GM13977 (cell line): ENCODE results near the gene INHBB.
A peak's percentile ranks its signal among the peaks of the same experiment; 100 is the strongest.
"Not testable (repeated sequence)": the region's sequence is repeated elsewhere in the genome, so short reads cannot be mapped to it uniquely, and the experiment has no call there.

Experiments used
- DNase-seq: peaks from one replicate; pipeline ENCODE4 v3.0.0; 2012; ENCODE audit warnings: low spot score
- in situ Hi-C: fragments of 300-500 bp; cut with MboI; formaldehyde crosslinking; loops from one replicate; pipeline ENCODE4 v1.12.0; 2022; ENCODE audit warnings: low sequenced_read_pairs, low pct_unique_long_range_greater_than_20kb, mixed read lengths, inconsistent platforms; ENCODE audit not compliant: unreplicated experiment
- TF ChIP-seq, protein P1 (sequence below): IDR thresholded peaks from 2 replicates; pipeline ENCODE4 v1.5.1; 2012; ENCODE audit warnings: mild to moderate bottlenecking, control low read depth; ENCODE audit not compliant: insufficient read depth; ENCODE audit errors: extremely low read depth, missing control alignments

Gene INHBB

DNA sequence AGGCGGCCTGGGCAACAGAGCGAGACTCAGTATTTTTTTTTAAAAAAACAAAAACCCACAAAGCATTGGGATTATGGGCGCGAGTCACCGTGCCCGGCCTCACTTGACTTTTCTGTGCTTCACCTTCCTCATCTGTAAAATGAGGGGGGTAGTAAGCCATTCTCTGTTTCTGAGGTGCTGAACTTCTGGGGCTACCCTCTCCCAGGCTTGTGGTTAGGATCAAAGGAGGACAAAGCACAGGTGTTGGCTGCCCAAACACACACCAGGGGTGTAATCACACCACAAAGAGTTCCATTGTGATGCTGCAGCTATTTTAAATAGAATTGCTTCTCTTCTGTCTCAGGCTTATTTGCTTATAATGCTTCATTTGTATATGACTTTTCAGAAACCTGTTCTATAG, 35.8 kb upstream of the INHBB start:
- TF ChIP-seq, protein P1, sequence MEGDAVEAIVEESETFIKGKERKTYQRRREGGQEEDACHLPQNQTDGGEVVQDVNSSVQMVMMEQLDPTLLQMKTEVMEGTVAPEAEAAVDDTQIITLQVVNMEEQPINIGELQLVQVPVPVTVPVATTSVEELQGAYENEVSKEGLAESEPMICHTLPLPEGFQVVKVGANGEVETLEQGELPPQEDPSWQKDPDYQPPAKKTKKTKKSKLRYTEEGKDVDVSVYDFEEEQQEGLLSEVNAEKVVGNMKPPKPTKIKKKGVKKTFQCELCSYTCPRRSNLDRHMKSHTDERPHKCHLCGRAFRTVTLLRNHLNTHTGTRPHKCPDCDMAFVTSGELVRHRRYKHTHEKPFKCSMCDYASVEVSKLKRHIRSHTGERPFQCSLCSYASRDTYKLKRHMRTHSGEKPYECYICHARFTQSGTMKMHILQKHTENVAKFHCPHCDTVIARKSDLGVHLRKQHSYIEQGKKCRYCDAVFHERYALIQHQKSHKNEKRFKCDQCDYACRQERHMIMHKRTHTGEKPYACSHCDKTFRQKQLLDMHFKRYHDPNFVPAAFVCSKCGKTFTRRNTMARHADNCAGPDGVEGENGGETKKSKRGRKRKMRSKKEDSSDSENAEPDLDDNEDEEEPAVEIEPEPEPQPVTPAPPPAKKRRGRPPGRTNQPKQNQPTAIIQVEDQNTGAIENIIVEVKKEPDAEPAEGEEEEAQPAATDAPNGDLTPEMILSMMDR: no peak
- in situ Hi-C loops: no loop called here

DNA sequence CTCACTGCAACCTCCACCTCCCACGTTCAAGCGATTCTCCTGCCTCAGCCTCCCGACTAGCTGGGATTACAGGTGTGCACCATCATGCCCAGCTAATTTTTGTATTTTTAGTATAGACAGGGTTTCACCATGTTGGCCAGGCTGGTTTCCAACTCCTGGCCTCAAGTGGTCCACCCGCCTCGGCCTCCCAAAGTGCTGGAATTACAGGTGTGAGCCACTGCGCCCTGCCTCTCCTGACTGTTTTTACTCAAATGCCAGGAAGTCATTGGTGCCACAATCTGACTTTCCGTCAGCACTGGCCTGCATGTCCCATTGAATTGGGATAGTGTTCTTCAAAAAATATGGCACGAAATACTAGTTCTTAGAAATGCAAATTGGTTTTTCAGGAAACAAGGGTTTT, 35.1 kb upstream of the INHBB start:
- DNase-seq, in situ Hi-C loops: not testable (repeated sequence)

More for the DNA sequence above, 35.8 kb upstream of the INHBB start:
- peak; percentile 76 for DNase-seq

DNA sequence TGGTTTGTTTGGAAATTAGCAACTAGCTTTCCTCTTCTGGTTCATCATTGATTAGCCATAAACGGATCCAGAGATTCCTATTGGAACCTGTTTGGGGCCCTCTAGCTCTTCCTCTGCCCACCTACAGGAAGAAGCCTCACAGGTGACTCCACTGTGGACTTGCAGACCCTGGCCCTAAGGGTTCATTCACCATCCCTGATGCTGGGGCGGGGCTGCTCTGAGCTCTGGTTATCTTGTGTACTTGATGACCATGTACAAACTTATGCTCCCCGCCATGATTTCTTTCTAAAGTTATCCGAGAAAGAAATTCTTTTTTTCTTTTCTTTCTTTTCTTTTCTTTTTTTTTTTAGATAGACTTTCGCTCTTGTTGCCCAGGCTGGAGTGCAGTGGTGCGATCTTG, 33.9 kb upstream of the INHBB start:
- TF ChIP-seq, protein P1: no peak
- no peak for DNase-seq
- in situ Hi-C loops: no loop called here

DNA sequence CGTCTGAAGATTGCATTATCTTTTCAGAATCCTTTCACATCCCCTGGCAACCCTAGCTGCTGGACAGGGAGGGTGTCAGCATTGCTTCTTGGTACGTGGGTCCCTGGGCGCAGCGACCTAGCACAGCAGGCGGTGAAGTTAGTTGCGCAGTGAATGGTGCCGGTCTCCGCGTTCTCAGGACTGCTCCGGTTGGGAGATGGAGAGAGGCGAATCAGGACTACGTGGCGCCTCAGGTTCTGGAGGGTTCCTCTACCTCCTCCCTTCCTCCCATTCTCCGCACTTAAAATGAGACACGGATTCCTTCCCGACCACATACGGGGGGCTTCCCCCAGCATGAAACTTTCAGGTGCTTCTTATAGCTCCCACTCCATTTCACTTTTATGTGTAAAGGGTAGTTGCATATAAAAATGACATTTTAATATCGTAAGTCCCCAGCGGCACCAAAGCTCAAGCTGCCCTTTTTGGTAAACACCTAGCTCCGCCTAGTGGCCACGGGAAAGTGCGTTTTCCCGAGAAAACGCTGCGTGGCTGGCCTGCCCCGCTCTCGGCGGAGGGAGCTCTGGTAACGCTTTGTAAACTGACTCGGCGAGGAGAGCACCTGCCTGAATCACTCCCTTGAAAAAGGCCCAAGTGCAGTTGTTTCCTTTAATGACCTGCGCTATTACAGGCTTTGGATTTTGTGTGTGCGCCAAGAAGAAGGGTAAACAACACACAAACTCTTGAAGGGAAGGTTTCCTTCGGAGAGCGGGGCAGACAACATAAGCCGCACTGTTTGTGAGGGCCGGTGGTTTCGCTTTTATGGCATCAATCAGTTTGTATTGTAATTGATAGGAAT, 32.9 kb upstream of the INHBB start:
- TF ChIP-seq, protein P1: peak; percentile 97
- in situ Hi-C loops: no loop called here

DNA sequence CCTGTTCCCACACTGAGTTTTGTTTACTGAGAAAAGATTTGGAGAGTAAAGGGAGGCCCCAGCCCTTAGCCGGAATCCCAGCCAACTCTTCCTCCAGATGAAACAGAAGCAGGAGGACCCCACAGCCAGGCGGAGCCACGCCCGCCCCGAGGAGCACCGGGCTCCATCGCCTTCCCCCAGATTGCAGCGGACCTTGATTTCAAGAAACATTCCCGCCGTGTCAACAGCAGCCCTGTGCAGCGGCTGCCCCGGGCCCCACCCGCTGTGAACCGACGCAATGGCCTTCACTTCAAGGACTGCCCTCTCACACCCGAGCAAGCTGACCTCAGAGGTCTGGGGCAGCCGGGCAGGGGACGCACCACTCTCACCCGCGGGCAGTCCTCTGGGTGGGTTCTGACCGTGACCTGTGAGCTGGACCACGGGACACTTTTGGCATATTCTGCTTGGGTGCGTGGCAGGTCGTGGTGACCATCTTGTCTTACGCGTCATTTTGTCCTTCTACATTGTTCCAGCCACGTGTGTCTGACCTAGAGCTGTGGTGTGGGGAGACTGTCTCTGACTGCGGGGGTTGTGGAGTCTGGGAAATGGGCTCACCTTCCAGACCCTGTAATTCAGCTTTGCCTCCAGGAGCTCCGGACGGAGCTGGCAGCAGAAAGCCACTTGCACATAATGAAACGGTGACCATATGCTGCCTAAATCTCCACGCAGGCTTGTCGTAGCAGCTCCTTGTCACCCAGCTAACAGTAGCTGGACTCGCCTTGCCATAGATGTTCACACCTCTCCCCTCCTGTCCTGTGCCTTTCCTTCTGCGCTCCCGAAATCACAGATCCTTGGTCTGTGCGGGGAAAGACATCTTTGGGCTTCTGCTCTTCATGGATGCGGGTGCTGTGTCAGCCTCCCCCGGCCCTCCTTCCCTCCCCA, 32.0 kb upstream of the INHBB start:
- in situ Hi-C loops: no loop called here

More for the DNA sequence above, 32.9 kb upstream of the INHBB start:
- peak; percentile 79 for DNase-seq

DNA sequence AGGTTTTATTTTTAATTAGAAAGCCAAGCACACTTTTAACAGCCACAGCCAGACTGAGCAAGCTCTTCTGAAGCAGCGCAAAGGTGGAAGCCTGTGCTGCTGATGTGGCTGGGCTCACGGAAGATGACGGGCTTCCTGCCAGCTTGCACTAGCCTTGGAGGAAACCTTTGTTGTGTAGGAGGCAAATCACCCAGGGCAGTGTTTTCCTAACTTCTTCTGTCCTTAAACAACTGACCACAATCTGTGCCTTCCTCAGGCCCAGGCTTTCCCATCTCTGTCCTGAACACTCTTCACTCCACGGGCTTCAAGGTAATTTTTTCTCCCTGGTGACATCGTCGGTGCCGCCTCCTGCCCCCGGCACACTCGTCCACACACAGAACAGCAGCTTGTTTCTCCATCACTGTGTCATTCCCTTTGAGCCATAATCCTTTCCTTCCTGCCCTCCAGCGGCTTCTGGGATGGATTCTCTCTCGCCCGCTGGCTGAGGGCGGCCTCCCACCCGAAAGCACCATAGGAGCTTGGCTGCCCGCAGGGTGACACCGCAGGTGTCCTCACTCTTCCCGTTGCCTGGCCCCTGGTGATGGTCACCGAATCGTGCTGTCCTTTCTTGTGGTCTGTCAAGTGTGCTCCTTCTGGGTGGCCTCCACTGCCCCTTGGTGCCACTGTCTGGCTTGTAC, 31.1 kb upstream of the INHBB start:
- DNase-seq: no peak
- in situ Hi-C loops: no loop called here
- TF ChIP-seq, protein P1: no peak

More for the DNA sequence above, 32.0 kb upstream of the INHBB start:
- TF ChIP-seq, protein P1: no peak
- DNase-seq: no peak
